ENCODE measurements around the gene ARHGAP30.

The ARHGAP30 gene

DNA sequence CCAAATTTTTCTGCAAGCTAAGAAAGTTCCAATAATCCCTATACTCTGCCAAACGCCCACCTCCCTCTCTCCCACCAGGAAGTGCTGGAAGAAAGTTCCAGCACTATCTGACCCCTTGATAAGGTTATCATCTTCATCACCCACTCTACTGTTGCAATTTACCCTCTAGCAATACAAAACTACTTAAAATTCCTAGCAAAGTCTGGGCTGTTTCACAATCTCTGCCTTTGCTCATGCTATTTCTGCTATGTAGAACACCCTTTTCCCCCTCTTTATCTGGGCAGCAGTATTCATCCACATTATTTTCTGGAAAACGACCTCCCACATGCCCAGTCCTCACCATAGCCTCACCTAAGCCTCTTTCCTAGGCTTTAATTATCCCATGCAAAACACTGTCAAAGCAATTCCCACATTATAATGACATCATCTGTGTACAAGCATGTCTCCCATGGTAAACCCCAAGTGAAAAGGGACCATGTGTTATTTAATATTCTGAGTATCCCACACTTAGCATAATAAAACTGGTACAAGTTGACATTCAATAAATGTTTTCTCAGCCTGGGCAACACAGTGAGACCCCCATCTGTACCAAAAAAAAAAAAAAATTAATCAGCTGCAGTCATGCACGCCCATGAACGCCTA, 60.7 kb downstream of the ARHGAP30 start:
- DNase-seq, result no peak

DNA sequence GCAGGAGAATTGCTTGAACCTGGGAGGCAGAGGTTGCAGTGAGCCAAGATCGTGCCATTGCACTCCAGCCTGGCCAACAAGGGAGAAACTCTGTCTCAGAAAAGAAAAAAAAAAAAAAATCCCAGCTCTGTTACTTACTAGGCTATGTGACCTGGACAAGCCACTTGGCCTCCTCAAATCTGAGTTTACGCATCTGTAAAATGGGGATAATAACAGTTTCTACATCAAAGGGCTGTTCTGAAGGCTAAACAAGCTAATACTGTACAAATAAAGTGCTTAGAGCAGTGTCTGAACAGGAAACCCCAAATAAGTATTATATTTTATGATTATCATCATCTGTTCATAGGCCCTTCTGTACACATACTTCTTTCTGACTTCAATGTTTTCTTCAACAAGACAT, 62.3 kb downstream of the ARHGAP30 start:
- DNase-seq, result no peak

DNA sequence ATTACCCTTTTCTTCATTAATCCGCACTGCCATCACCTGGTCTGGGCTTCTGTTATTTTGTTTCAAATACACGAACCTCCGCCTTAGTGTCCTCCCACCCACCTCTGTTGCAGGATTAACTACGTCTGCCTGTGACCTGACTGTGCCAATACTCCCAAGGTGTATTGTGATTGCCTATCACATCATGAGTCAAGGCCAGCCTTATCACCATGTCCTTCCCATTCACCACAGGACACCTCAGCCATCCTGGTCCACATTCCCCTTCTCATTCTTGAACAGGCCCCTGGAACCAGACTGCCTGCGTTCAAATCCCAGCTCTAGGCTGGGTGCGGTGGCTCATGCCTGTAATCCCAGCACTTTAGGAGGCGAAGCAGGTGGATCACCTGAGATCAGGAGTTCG, 63.1 kb downstream of the ARHGAP30 start:
- no peak for DNase-seq

- no peak for DNase-seq
Observed at GRCh38 chr1:161001525-161001924, 68.2 kb downstream of the ARHGAP30 start.

DNA sequence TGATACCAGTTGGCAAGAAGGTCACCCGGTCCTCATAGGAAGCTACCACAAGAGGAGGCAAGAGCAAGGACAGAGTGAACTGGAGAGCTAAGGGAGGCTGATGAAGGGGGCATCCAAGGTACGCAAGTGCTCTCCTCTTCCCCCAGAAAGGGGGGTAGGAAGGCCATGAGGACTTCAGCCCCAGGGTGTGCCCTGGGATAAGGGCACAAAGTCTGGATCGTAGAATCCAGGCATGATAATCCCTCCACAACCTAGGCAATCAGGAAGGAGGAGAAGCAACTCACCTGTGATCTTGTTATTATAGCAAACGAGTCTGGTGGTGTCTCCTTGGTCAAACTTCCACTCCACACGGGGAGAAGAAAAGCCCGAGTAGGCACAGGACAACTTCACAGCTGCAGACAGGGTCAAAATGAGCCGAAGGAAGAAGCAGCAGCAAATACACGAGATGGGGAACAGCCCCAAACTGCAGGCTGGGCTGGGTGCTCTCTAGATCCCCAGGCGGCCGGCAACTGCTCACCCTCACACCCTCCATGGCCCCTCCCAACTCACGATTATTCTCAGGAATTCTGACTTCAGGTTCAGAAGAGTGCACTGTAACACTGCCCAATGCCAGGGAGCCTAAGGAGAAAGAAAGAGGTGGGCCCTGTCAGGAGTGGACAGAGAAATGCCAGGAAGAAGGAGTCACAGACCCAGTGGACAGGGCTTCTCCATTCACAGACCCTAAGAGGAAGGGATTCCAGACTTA, 68.8 kb downstream of the ARHGAP30 start:
- no peak for DNase-seq

DNA sequence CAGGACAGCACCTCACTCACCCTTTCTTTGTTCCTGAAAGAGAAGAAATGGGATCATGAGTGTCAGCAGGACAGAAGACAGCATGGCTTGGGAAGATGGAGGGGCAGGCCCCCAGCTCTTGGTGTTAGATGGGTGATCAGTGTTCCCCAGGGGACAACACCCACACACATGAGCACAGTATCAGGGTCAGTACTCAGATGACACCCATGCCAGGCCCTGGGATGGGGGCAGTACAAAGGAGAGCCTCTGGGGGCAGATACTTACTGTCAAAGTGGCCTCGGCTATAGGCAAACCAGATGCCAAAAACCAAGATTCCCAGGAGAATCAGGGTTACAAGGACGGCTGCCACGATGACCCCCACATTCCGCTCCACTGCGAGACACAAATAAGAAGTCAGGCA, 70.3 kb downstream of the ARHGAP30 start:
- no peak for DNase-seq

- DNase-seq, result peak; percentile 72 to 74
Observed at GRCh38 chr1:160997323-160998038, 72.2 kb downstream of the ARHGAP30 start.
